AG09309 (cell line): Measurements from ENCODE around the gene AOPEP.

Experiments used
- DNase-seq: peaks from one replicate; pipeline ENCODE4 v3.0.0-alpha.2; 2010; ENCODE audit warnings: low read depth
- H3K4me3 ChIP-seq: 2 replicates; pipeline ENCODE4 v1.5.1; 2011; ENCODE audit warnings: mild to moderate bottlenecking, low read depth, low read length, moderate library complexity; ENCODE audit not compliant: control insufficient read depth
- TF ChIP-seq, protein P1 (sequence below): IDR thresholded peaks from 2 replicates; pipeline ENCODE4 v1.5.1; 2011; ENCODE audit warnings: mild to moderate bottlenecking, low read depth, low read length, inconsistent platforms; ENCODE audit not compliant: insufficient read depth, control insufficient read depth; ENCODE audit errors: missing control alignments

The AOPEP gene

GRCh38 chr9:94901019-94901363 lies 174.5 kb downstream of the AOPEP start:
- TF ChIP-seq, protein P1, sequence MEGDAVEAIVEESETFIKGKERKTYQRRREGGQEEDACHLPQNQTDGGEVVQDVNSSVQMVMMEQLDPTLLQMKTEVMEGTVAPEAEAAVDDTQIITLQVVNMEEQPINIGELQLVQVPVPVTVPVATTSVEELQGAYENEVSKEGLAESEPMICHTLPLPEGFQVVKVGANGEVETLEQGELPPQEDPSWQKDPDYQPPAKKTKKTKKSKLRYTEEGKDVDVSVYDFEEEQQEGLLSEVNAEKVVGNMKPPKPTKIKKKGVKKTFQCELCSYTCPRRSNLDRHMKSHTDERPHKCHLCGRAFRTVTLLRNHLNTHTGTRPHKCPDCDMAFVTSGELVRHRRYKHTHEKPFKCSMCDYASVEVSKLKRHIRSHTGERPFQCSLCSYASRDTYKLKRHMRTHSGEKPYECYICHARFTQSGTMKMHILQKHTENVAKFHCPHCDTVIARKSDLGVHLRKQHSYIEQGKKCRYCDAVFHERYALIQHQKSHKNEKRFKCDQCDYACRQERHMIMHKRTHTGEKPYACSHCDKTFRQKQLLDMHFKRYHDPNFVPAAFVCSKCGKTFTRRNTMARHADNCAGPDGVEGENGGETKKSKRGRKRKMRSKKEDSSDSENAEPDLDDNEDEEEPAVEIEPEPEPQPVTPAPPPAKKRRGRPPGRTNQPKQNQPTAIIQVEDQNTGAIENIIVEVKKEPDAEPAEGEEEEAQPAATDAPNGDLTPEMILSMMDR, result no peak
- no peak for DNase-seq
- no peak overlapping the region for H3K4me3 ChIP-seq

DNA sequence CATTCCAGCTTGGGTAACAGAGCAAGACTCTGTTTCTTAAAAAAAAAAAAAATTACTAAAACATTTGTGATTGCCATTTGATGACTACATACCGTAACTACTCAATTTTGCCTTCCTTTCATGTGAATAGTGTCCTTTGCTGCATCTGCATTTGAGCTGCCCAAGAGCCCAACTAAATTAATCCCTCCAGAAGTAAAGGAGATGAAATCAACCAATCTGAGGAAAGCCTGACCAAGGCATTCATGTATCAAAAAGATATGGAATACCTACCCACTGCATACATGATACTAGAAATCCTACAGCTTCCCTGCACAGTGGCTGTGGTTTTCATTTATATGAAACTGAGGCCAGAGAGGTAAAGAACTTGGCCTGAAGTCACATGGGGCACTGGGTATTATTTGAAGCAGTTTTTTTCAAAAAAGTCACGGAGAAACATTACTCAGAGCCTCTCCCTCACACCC lies 177.5 kb downstream of the AOPEP start:
- H3K4me3 ChIP-seq, result no peak overlapping the region; the same call in 1 of the 2 replicates
- TF ChIP-seq, protein P1, result no peak
- DNase-seq, result no peak

- no peak for DNase-seq
These were observed 178.3 kb downstream of the AOPEP start for GRCh38 chr9:94904806-94905205.

GRCh38 chr9:94905606-94906005 lies 179.1 kb downstream of the AOPEP start:
- TF ChIP-seq, protein P1, result no peak
- H3K4me3 ChIP-seq, result no peak overlapping the region
- DNase-seq, result no peak

More at GRCh38 chr9:94904806-94905205, 178.3 kb downstream of the AOPEP start:
- TF ChIP-seq, protein P1, result no peak
- no peak overlapping the region for H3K4me3 ChIP-seq

- DNase-seq, result no peak
- no peak overlapping the region for H3K4me3 ChIP-seq
- TF ChIP-seq, protein P1, result no peak
These were observed 179.7 kb downstream of the AOPEP start for GRCh38 chr9:94906181-94906580.

DNA sequence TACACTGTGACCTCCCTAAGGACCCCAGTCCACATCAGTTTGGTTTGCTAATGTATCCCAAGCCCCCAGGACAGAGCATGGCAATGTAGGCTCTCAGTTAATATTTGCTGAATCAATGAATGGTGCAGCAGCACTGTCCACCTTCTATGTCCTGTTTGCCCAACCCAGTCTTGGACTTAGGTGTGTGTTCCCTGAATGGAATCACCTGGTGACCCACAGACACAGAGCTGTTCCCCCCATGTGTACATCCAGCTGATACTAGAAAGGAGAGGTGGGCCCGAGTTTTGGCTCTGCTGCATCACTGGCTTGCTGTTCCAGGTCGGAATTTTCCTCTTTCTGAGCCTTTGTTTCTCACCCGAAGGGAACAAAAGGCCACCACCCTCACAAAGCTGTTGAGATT lies 180.2 kb downstream of the AOPEP start:
- TF ChIP-seq, protein P1, result no peak
- H3K4me3 ChIP-seq, result no peak overlapping the region
- DNase-seq, result no peak
